ENCODE measurements around the gene FOXRED2. TPM values are rescaled to one million over a fixed set of nuclear protein-coding genes. Genes with fewer than 3 reads are reported as not detected.
A peak's percentile ranks its signal among the peaks of the same experiment; 100 is the strongest.
"Not testable (repeated sequence)": the region's sequence is repeated elsewhere in the genome, so short reads cannot be mapped to it uniquely, and the experiment has no call there.

Gene FOXRED2
- total RNA-seq, 1 experiment from 2014 or later = 12.6 TPM

DNA sequence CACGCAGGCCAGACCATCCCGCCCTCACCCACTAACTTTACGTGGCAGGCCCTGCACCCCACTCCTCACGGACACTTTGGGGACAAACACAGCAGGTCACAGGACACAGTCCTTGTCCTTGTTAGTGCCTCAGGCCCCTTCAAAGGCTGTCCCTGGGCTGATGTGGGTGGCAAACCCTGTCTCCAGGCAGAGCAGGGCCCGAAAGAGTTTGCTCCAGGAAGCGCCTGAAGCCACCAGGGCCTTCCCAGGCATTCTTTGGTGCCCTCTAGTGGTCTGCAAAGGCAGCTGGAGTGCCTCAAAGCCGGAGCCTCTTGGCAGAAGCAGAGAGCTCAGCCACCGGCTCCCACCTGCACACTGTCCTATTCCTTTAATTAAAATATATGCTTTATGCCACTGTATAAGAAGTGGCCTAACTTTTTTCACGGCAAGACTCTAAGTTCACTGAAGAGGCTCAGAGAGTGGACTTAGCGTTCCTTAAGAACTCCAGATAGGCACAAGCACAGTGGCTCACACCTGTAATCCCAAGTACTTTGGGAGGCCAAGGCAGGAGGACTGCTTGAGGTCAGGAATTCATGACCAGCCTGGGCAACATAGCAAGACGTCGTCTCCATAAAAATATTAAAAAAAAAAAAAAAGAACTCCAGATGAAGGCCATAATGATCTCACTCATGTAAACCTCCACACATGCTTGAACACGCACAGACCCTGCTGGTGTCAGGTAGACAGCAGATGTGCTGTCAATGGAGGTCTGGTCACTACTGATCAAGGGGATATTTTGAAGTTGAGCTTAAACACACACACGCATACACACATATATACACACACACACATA, 36.5 kb downstream of the FOXRED2 start:
- DNase-seq (ENCODE audit: low read depth) = peak; percentile 81

DNA sequence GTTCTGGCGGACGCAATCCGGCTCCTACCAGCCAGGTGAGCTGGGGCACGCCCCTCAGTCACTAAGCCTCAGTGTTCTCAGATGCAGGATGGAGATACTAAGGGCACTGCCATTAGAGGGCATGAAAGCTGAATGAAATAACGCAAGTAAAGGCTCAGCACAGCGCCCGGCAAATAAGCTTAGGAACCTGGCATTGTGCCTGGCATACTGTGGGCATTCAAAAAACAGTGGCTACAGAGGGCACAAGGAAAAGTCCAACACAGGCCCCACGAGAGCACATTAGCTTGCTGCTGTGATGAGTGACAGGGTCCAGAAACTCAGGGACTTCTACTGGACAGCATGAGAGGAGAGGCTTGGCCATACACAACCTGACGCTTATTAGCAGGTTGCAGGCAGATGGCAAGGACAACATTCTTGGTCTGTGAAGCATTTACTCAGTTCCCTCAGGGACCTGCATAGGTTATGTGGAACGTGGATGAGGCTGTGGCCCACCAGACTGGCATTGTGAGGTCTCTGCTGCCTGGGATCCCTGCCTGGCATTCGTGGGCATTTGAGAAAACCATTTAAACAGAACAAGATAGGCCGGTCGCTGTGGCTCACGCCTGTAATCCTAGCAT, 37.6 kb downstream of the FOXRED2 start:
- peak; percentile 37 for DNase-seq (ENCODE audit: low read depth)

DNA sequence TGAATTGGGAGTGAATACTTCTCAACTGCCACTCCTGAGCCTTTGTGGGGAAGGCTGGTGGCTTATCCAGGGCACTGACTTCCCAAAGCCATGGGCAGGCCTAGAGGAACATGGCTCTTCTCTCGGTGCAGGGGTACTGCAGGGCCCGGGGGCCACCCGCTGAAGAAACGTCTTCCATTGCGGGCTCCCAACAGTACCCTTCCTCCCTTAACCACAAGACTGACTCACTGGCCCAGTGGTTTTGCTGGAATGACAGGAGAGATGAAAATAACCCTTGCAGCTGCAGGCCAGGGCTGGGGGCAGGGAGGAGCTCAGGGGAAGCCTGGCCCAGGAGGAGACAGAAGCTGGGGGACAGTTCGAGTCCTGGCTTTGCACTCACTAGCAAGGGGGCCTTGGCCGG, 38.9 kb downstream of the FOXRED2 start:
- DNase-seq (ENCODE audit: low read depth) = peak; percentile 98

DNA sequence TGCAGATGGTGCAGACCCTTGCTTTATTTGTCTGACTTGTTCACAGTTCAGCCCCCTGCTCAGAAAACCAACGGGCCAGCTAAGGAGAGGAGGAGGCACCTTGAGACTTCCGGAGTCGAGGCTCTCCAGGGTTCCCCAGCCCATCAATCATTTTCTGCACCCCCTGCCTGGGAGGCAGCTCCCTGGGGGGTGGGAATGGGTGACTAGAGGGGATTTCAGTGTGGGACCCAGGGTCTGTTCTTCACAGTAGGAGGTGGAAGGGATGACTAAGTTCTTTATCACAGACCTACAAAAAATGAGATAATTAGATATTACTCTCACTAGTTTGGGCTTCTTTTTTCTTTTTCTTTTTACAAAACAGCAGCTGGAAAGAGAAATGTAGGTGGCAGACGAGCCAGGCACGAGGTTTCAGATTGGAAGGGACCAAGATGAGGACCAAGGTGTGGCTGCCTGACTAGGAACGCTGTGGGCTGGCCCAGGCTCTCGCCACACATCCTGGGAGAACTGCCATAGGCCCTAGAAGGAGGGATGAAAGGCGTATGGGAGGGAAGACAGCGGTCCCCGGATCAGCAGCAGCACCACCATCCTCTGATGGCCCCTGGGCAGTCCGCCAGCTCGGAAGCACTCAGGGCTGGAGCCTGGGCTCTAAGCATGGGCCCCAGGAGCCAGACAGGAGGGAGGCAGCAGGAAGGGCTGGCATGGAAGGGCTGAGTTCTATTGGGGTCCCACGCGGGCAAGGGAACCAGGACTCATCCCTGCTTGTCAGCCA, 39.6 kb downstream of the FOXRED2 start:
- DNase-seq (ENCODE audit: low read depth) = peak; percentile 97

DNA sequence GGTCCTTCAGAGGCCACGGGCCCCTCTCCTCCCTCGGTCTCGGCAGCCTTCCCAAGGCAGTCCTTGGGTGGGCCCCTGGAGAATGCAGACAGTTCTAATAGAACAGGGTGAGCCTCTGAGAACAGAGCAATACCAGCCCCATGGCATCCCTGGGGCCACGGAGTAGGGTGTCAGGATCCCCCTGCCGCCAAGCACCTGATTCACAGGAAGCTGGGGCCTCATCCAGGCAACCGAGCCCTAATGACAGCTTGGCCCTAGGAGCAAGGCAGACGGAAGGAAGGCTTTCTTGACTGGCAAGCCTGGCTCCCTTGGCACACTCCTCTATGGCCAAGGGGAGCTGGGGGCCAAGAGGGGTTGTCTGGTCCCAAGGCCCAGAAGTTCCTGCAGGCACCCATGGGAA, 40.6 kb downstream of the FOXRED2 start:
- no peak for DNase-seq (ENCODE audit: low read depth)

DNA sequence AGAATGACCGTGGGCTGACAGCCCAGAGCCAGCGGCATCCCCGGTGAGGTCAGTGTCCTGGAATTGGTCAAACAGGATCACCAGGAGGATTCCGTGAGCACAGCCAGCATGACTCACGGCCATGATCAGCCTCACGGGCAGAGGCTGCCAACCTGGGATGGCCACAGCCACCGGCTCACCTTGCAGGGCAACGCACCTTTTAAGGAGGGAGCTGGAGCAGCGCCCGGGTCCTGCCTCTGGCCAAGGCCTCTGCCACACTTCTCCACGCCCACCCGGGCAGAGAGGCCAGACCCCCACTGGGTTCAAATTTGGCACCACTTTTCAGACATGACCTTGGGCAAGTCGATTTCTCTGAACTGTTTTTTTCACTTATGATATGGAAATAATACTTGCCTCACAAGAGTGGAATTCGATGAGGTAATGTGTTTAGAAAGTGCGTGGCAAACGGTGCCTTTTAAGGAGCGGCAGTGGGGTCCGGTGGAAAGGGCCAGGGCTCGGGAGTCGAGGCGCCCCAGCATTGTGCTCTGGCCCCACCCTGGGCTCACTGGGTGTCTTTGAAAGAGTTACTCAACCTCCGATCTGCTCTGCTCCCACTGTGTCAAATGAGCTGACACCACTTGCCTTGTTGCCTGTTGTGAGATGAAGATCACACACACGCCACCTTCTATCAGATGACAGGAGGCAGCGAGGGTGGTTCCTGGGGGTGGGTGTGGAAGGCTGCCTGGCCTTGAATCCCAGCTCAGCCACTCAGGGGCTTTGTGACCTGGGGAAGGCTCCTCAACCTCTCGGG, 41.4 kb downstream of the FOXRED2 start:
- DNase-seq (ENCODE audit: low read depth) = peak; percentile 88

DNA sequence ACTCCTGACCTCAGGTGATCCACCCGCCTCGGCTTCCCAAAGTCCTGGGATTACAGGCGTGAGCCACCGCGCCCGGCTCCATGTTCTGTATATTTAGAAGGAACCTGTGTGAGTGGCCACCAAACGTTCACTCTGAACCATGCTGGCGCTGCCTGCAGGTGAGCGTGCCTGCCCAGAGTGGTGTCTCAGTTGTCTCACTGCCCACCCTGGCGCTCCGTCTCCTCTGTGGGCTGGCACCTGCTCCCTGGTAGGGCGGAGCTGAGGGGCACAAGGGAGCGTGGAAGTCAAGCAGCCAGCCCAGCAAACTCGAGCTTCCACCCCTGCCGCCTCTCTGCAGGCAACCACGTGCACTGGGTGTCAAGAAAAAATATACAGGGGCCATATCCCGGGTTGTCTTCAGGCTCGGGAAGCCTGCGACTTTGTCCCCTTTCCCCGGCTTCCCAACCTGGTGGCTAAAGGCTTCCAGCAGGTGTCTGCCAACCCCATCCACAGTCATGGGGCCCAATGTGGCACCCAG, 42.1 kb downstream of the FOXRED2 start:
- DNase-seq (ENCODE audit: low read depth) = no peak

DNA sequence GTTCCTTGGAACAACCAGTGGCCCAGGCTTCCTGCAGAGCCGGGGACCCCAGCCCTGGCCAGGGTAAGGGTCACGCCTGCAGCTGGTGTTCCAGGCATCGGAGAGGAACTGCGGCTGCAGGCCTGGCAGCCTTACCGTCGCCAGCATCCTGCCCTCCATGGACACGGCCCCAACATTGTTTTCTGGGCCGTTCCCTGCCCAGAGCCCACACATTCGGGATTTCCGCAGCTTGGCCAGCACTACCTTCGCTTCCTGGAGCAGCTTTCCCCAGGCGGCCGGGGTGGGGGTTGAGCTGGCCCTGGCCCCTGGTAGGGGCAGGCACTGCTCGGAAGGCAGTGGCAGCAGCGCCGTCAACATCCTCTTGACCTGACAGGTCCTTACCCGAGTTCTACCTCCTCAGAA, 43.1 kb downstream of the FOXRED2 start:
- DNase-seq (ENCODE audit: low read depth) = no peak

DNA sequence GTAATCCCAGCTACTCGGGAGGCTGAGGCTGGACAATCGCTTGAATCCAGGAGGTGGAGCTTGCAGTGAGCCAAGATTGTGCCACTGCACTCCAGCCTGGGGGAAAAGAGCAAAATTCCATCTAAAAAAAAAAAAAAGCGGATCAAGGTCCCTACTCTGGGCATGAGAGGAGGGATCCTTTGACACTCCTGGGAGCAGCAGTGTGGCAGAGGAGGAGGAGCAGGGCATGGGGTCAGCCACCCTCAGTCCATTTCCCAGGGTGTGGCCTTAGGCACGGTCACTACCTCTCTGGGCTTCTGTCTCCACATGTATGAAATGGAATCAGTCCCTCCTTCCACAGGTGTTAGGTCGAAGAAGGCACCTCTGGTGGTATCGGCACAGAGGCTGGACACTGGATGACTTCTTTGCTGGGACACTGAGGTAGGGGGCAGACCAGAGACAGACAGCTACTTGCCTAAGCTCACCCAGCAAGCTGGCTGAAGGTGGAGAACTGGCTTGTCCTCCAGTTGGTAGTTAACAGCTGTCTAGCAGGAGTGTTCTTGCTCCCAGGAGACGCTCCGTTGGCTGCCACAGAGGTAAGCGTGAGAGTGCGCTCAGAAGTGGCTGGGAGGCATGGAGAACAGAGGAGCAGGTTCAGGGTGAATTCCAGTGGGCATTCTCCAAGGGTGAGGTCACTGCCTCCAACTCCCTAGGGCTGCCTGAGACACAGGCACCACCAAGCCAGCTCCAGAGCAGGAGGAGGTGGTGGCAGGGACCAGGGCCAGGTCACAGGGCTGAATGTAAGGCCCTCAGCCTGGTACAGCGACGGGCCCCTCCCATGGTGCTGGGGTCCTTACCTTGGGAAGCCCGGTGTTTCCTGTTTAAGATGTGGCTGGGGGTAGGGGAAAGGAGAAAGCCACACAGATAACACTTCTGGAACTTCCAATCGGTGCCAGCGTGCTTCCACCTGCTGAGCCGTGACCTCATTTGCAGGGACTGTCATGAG, 44.9 kb downstream of the FOXRED2 start:
- DNase-seq (ENCODE audit: low read depth) = peak; percentile 96

DNA sequence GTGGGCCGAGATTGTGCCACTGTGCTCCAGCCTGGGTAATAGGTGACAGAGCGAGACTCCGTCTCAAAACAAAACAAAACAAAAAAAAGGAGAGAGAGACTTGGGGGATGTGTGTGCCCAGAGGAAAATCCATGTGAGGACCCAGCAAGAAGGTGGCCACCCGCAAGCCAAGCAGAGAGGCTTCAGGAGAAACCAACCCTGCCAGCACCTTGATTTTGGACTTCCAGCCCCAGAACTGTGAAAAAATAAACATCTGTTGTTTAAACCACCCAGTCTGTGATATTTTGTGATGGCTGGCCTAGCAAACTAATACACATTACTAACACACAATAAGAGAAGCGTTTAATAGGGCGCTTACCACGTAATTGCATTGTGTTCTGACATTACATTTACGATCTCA, 46.6 kb downstream of the FOXRED2 start:
- no peak for DNase-seq (ENCODE audit: low read depth)

DNA sequence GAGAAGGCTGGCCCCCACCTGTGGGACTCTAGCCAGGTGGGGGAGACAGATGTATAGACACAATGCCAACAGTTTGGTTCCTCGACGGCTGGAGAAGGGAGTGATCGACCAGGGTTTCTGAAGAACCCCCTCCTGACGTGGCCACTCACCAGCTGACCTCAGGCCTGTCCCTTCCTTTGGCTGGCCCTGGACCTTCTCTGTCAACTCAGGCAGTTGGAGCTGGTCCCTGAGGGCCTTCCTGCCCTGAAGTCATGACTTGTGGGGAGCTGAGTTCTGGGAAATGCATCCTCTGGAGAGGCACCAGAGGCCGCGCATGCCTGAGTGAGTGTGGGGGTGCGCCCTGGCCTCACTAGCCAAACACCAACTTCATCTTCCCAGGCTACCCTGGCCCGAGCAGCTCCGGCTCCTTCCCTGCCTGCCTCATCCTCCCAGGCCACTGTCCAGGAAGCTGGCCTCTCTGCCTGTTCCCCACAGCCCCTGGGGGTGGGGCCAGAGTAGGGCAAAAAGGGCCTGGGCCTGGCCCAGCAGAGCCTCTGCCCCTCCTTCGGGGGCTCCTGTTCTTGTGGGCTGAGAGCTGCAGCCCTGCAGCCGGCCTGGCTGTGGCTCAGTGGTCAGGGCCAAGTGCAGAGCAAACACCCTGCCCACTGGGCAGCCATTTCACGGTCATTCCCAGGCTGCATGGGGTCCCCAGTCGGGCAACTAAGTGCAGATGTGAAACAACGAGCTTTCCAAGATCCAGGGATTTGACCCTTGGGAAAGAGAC, 49.0 kb downstream of the FOXRED2 start:
- peak; percentile 64 for DNase-seq (ENCODE audit: low read depth)

DNA sequence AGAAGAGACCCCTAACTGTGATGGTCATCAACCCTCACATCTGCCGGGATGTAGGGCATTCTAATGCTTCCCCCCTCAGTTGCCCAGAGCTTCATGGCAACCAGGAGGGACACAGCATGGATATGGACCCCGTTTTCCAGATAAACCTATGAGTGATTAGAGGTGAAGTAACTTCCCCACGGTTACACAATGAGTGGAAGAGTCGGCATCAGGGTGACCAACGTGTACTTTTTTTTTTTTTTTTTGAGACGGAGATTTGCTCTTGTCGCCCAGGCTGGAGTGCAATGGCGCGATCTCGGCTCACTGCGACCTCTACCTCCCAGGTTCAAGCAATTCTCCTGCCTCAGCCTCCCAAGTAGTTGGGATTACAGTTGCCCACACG, 50.4 kb downstream of the FOXRED2 start:
- DNase-seq (ENCODE audit: low read depth) = no peak

DNA sequence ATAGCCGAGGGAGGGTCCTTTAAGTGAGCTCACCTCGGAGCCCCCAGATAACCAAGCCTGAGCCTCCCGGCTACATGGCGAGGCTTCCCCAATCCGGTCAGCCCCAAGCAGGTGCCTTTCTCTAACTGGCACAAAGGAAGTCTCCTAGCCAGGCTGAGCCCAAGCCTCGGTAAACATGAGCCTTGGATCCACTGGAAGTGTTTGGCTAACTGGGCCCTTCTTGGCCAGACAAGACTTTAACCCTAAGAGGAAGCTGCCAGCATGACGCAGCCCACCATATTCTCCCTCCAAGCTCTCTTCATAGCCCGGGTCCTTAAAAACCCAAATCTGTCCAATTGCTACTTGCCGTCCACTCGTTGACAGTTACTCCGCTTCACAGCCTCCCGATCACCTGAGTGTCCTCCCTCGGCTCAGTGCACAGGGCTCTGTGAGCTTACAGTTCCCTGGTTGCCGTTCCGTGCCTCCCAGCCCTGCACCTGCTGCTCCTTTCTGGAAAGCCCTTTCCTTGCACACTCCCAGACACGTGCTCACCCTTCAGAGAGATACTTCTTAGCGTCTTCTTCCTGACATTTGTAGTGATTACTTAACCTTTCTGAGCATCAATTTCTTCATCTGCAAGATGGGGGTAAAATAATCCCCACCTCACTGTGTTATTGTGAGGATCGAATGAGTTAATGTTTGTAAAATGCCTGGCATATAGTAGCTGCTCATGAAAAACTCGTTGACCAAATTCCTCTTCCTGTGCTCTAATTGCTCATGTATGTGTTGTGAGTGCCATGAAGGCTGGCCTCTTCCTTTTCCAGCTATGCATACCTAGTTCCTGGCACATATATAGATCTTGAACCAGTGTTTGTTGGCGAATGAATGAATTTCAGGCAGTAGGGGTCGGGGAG, 51.0 kb downstream of the FOXRED2 start:
- DNase-seq (ENCODE audit: low read depth) = no peak

DNA sequence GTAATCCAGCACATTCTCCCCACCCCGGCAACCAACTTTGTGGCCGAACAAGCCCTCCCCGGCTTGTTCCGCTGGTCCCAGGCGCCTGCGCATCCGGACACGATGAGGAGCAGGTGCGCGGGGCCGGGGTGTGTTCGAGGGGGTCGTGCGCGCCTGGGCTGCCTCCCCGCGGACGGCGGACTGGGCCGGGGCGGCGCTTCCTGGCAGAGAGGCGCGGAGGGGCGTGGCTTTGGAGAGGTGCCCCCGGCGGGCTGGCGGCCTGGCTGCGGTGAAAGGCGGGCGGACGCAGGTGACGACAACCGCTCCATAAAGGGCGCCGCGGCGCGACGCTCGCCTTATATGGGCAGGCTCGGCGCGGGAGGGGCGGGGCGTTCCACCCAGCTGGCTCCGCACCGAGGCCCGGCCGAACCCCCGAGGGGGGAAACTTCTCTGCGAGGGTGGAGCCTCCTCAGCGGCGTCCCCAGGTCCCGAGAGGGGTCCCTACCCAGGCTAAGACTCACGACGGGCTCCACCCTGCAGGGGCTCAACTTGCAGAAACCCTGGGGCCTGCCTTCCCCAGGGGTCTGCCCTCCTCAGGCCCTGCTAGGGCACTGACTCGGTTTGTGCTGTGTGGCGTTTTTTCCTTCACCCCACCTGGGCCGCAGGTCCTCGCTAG, 51.8 kb downstream of the FOXRED2 start:
- peak; percentile 88 for DNase-seq (ENCODE audit: low read depth)

DNA sequence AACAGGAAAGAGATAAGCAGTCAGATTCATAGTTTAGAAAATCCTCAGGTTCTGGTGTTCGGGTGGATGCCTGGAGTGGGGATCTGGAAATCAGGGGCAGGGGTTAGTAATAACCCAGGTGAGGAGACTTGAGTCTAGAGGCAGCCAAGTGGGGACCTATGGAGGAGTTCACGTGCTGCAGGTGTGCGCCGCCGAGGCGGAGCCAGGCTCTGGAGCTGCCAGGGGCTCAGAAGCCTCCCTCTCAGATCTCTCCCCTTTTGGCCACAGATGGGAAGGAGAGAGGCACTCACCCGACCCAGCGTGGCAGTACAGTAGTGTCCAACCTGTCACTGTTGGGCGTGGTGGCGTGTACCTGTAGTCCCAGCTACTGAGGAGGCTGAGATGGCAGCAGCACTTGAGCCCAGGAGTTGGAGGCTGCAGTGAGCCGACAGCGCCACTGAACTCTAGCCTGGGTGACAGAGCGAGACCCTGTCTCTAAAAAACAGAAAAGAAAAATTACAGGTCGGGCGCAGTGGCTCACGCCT, 52.9 kb downstream of the FOXRED2 start:
- DNase-seq (ENCODE audit: low read depth) = no peak

DNA sequence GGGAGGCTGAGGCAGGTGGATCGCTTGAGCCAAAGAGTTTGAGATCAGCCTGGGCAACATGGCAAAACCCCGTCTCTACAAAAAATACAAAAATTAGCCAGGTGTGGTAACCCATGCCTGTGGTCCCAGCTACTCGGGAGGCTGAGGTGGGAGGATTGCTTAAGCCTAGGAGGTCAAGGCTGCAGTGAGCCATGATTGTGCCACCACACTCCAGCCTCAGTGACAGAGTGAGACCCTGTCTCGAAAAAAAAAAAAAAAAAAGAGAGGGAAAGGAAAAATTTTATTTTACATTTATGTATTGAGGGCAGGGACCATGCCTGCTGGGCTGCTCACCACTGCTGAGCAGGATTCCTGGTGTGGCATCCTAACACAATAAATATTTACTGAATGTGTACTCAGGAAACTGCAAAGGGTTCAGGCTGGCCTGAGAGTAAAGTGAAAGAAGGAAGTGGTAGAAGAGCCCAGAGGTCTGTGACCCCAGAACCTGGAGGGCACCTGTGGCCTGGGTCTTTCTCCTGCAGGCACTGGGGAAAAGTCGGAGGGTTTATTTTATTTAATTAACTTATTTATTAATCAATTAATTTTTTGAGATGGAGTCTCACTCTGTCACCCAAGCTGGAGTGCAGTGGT, 53.7 kb downstream of the FOXRED2 start:
- DNase-seq (ENCODE audit: low read depth) = not testable (repeated sequence)

DNA sequence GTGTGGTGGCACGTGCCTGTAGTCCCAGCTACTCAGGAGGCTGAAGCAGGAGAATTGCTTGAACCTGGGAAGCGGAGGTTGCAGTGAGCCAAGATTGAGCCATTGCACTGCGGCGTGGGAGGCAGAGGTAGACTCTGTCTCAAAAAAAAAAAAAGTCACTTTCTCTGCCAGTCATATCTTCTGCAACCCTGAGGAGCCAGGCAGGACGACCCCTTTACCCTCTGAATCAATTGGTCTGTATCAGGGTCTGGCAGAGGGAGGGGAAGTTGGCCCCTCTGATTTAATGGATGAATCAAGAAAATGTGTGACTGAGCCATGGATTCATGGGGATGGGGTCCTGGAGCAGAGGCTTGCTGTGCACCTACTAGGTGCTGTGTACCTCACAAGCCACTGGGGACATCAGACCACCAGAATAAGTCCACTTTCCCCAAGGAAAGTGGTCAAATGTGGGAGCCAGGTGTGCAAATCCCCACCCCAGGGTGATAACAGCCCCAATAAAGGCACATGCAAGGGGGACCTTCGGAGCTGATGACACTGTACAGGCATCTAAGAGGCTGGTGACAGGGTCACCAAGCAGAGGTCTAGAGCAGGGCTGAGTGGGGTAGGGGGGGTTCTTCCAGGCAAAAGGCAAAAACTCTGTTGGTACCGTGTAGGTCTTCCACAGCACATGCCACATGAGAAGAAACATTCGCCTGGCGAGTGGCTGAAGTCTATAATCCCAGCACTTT, 54.4 kb downstream of the FOXRED2 start:
- DNase-seq (ENCODE audit: low read depth) = no peak
